GM18861 (cell line): ENCODE results near the gene NOP10.
"Not testable (repeated sequence)": the region's sequence is repeated elsewhere in the genome, so short reads cannot be mapped to it uniquely, and the experiment has no call there.

Experiments
- ATAC-seq: cut with Tn5 transposase; IDR thresholded peaks from one replicate; pipeline ENCODE4 v1.9.1; 2021; ENCODE audit not compliant: unreplicated experiment

The NOP10 gene

DNA sequence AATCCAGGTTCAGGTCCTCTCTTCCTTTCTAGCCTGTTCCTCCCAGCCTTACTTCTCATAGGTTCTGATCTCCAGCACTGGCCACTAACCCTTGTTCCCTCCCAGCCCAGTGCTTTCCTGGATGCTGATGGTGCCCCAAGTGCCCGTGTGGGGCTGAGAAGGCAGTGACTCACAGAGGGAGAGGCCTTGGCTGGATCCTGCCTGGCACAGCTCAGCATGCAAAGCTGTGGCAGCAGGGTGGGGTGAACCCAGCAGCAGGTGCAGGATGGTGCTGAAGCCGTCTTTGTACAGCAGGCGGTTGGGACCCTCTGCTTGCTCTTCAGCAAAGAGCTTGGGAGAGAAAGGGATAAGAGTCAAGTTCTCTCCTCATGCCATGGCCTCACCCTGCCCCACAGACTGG, 16.5 kb upstream of the NOP10 start:
- no peak for ATAC-seq

DNA sequence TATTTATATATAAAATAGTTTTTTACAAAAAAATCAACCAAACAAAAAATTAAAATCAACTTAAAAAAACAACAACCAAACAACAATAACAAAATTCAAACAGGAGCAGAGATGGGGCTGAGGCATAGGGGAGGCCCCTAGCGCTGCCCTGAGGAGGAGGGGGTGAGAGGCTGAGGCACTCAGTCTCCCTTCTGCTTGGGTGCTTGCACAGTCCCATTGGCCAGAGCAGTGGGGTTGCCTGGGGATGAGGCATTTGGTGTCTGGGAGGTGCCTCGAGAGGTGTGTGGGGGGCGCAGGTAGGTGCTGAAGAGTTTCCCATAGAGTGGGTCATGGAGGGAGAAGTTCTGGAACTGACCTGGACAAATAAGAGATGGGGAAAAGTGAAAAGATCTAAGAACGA, 16.0 kb upstream of the NOP10 start:
- ATAC-seq = no peak

DNA sequence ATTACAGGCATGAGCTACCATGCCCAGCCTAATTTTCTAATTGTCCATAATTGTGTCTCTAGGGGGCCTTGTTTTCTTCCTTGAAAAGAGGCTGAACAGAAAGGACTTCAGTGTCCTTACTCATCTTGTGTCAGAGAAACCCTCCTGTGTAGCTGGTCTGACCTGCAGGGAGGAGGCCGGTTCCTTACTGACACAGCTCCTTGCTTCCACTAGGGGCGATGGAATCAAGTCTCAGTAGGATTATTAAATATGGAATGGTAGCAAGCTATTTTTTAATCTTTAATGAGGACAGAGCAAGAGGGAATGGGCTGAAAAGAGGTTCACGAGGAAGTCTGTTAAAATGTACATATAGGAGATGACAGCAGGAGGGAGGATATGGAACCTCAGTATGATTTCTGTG, 15.4 kb upstream of the NOP10 start:
- no peak for ATAC-seq

DNA sequence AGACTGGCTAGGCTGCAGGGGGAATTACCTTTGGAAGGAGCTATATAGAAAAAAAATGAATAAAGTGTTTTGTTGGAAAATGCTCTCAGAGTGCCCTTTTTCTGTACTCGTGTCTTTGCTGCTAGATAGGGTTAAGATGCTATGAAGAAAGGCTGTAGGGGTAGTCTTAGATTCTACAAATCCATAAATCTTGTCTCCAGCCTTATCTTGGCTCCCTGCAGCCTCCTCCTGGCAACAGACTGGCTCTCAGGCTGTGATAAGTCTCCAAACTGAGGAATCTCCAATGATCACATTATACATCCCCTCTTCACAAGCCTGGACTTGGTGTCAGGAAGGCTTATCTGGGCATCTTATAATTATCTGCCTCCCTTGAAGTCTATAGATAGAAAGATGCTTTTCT, 14.7 kb upstream of the NOP10 start:
- ATAC-seq = no peak

DNA sequence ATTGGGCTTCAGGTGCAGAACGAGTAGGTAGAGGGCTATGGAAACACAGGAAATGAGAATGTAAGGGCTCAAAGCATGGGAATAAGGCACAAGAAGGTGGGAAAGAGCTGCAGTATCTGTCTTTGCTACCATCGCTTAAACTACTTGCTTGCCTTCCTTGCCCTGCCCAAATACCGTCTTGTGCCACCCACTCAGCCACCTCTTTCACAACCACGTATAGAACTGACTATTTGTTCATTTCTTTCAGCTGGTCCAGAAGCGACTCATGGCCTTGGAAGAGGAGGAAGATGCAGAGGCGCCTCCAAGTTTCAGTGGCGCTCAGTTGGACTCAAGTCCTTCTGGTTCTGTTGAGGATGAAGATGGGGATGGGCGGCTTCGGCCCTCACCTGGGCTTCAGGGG, 12.3 kb upstream of the NOP10 start:
- no peak for ATAC-seq

DNA sequence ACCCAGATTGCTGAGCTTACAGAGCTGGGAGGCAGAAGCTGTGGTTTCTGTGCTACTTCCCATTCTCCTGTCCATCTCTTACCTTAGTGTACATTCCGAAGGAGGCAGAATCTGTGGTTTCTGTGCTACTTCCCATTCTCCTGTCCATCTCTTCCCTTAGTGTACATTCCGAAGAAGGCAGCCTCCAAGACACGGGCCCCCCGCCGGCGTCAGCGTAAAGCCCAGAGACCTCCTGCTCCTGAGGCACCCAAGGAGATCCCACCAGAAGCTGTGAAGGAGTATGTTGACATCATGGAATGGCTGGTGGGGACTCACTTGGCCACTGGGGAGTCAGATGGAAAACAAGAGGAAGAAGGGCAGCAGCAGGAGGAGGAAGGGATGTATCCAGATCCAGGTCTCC, 11.3 kb upstream of the NOP10 start:
- ATAC-seq = no peak

DNA sequence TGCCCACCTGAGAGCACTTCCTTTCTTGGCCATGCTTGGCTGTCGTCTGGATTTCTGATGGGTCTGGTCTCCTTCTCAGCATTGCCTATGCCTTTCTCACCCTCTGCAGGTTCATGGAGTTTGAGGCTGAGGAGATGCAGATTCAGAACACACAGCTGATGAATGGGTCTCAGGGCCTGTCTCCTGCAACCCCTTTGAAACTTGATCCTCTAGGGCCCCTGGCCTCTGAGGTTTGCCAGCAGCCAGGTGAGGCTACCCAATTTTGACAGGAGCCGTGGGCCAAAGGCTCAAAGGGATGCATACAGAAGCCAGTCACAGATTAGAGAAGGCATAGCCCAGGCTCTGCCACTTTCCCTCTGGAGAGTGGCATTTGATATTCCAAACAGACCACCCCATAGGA, 10.7 kb upstream of the NOP10 start:
- ATAC-seq = no peak

DNA sequence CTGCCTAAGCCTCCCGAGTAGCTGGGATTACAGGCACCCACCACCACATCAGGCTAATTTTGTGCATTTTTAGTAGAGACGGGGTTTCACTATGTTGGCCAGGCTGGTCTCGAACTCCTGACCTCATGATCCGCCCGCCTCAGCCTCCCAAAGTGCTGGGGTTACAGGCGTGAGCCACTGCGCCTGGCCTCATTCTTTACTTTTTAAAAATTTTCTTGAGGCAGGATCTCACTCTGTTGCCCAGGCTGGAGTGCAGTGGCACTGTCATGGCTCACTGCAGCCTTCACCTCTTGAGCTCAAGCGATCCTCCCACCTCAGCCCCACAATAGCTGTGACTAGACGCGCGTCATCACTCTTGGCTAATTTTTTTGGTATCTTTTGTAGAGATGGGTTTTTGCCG, 10.1 kb upstream of the NOP10 start:
- not testable (repeated sequence) for ATAC-seq

DNA sequence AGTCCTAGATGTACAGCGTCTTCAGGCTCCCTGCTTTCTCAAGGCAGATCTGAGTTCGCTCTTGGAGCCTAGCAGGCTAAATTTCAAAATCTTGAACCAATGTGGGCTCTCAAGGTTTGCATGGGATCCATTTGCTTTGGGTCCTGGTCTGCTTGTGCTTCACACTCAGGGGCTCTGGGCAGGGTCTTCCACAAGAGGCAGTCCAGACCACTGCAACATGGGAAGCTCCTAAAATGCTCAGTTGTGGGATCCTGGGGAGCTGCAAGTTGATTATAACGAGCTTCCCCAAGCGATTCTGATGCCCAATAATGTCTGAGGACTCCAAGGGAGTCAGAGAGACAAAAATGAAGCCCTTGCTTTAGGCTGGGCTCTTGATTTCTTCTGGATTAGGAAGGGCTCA, 6.8 kb upstream of the NOP10 start:
- ATAC-seq = no peak

DNA sequence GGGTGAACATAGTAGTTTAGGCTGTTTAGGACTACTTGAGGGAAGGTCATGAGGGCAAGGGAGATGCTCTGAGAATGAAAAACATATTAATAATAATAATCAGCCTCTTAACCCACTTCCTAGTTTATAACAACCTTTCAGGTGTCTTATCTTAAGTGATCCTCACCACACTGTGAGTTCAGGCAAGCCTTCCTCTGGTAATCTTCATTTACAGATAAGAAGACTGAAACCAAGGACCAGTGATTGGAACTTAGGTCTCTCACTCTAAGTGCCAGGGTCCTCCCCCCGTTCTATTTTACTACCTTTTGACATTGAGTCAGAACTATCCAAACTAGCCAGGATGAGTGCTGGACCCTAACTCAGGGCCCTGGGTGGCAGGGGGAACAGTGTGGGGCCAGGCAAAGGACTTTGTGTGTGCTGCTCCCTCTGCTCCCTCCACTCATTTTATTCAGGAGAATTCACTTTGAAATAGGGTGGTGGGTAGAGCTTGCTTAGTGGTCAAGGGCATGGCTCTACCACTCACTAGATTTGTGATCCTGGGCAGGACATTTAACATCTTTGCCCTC, 5.9 kb upstream of the NOP10 start:
- no peak for ATAC-seq

DNA sequence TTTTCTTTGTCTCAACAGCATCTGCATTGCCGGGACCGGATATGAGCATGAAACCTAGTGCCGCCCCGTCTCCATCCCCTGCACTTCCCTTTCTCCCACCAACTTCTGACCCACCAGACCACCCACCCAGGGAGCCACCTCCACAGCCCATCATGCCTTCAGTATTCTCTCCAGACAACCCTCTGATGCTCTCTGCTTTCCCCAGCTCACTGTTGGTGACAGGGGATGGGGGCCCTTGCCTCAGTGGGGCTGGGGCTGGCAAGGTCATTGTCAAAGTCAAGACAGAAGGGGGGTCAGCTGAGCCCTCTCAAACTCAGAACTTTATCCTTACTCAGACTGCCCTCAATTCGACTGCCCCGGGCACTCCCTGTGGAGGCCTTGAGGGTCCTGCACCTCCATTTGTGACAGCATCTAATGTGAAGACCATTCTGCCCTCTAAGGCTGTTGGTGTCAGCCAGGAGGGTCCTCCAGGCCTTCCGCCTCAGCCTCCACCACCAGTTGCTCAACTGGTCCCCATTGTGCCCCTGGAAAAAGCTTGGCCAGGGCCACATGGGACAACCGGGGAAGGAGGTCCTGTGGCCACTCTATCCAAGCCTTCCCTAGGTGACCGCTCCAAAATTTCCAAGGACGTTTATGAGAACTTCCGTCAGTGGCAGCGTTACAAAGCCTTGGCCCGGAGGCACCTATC, 5.2 kb upstream of the NOP10 start:
- no peak for ATAC-seq

DNA sequence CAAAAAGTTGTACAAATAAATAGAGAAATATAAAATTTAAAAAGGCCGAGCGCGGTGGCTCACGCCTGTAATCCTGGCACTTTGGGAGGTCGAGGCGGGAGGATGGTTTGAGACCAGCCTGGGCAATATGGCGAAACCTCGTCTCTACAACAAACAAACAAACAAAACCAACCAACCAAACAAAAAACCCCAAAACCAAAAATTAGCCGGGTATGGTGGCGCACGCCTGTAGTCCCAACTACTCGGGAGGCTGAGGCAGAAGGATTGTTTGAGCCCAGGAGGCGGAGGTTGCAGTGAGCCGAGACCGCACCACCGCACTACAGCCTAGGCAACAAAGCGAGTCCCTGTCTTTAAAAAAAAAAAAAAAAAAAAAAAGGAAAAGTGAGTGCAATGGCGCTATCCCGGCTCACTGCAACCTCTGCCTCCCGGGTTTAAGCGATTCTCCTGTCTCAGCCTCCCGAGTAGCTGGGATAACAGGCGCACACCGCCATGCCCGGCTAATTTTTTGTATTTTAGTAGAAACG, 661 bp downstream of the NOP10 start:
- not testable (repeated sequence) for ATAC-seq

DNA sequence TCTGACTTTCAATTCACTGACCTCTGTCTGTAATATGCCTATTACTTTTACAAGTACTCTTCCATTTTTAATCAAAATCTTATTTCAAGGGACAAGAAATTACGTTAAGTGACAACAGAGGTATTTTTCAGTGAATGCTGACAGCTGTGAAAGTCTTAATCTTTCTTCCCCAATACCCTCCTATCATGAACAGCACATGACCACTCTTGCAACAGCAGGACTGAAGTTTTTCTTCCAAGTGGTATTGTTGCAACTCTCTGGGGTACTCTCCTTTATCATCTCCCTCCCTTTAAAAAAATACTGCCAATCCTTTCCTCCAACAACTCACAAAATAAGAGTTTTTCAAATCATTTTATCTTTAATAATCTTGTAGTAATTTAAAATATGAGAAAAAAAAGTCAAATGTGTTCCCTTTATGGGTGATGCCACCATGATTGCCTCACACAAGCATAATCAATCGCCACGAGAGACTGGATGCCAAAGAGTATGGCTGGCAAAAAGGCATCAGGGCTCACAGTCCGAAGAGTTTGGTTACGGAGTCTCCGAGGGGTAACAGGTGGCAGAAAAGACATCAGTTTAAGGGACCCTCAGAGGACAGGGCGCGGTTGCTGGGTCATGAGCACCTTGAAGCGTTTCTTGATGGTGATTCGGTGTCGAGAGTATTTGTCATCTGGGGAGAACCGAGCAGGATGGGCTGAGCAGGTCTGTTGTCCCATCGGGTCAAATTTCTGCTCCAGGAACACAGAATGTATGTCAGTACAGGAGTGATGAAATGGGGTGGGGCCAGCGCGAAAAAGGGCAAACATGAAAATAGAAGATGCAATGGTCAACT, 1.3 kb downstream of the NOP10 start:
- no peak for ATAC-seq

DNA sequence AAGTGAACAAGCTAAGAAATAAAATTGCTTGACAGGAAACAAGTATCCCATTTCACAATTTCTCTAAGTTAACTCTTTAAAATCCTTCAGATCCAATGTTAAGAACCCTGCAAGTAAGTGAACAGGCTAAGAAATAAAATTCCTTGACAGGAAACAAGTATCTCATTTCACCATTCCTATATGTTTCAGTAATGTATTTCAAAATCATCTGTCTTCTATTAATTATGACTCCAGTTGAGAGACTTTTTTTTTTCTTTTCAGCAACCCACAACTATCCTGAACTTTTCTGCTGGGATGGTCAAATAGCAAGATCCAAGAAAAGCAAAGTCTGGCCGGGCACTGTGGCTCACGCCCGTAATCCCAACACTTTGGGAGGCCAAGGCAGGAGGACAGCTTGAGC, 3.0 kb downstream of the NOP10 start:
- ATAC-seq = no peak

DNA sequence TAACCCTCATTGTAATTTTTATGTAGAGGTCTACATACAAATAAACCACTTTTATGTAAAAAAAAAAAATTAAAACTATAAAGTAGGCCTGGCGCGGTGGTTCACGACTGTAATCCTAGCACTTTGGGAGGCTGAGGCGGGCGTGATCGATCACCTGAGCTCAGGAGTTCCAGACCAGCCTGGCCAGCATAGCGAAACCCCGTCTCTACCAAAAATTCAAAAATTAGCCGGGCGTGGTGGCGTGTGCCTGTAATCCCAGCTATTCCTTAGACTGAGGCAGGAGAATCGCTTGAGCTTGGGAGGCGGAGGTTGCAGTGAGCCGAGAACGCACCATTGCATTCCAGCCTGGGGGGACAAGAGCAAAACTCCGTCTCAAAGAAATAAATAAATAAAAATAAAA, 4.6 kb downstream of the NOP10 start:
- no peak for ATAC-seq

DNA sequence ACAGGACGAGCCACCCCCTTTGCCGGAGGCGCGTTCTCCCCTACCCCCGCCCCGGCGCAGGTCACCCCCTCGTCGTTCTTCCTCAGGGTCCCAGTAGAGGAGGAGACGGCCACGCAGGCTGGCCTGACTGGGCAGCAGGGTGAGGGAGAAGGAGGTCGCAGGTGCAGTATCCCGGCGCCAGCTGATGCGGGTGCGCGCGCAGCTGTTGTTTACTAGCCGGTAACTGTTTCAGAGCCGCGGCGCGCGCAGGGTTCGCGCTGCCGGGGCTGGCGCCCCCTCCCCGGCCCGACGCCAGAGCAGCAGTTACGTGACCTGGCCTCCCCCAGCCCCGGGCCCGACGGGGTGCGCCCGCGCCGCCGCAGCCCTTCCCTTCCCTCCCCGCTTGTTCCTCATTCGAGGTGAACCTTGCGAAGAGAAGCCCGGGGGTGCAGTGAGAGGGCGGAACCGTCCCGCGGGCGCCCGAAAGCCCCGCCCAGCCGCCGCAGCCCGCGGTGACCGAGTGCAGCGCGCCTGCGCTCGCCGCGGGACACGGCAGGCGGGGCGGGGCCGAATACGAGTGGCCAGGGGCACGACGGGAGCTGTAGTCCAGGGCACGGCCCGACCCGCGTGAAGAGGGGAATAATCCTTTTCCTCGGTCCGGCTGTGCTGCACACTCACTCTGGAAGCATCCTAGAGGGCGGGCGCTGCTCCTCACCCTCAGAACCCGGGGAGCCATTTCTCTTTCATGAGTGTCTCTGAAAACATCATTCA, 5.2 kb downstream of the NOP10 start, which contains the start of gene SLC12A6:
Gene SLC12A6, minus strand, starts transcription at position 225 of the 750 bp plus-strand sequence. CDS start 1,101 bp downstream, outside the sequence.
- ATAC-seq = peak; percentile 59

DNA sequence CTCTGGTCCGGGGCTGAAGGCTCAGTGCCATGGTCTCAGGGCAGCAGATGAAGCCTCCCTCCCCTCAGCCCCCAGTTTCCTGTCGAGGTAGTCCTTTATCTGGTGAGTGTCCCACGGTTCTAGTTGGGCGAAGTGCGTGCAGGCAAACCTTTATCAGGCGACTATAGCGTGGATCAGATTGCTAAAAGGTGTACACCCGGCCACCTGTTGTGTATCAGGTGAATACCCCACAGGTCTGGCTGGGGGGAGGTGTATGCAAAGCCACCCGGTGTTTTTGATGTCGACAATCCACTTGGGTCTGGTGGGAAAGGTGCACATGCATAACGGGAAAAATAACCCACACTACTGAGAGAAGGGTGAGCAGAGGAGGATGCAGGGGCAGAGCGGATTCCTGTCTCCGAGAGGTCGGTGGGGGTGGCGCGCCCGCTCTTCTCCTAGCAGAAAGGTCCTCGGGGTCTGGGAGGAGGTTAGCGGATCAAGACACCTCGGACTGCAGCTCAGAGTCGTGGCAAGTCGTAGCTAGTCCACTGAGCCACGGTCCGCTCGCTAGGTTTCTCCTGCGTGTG, 5.9 kb downstream of the NOP10 start:
- ATAC-seq = no peak

DNA sequence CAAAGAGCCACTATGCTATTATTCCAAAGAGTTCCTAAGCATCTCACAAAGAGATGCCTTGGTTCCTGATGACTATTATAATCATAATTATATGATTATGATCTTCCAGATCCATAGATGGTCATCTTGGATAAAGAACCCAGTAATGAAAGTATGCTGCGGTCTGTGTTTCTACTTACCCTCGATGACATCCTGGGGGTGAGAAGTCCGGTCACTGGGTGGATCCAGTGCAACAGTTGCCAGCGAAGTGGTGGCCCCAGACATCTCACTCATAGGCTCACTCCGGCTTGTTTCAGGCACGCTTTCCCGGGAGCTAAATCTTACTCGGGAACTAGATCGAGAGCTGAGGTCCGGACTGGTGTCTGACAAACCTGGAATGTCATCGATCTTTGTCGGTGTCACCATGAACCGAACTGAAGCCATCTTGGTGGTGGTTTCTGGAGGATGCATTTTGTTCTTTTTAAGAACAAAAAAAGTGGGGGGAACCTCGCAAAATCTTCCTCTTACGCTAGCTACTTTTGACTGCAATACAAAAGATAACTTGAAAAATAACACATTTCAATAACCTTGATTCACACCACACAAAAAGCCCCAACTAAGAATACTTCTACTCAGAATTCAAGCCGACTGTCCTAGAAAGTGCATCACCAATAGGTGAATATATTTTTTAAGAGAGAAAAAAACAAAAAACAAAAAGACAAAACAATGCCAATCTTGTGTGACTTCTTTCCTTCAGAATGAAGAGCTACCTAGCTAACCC, 6.5 kb downstream of the NOP10 start:
- no peak for ATAC-seq

DNA sequence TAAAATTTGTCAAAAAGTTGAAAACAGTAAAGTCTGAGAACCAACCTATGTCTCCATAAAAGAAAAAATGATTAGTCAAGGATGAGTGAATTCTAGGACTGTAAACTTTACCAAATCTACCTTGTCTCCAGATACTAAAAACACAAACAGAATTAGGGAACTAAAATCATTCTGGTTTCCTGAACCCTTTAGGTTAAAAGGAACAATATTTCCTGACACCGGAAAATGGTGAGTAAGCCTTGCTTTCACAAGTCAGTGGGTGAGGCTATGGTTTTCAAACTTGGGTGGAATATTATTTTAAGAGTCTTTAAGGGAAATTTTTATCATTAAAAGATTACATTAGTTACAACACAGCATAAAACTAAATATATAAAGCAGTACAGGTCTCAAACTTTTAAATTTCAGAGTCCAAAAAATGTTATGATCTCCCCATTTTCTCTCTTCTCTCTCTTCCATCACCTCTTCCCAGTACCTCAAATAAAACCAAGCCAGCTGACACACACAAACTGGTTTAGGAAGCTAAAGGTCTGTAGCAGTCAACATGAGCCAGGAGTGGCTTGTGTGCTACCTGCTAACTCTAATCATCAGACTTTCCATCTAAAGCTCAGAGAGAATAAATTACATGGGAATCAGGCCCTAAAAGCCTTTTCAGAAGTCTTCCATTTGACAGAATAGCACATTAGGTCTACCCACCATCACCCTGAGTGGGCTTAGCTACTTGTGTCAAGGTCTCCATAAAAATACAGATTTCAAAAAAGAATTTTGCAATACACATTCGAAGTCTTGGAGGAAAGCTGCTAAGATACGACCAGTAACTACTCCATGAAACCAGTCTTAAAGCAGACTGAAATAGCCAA, 7.5 kb downstream of the NOP10 start:
- no peak for ATAC-seq
